DOHH2 (cell line): ENCODE measurements around the gene HNRNPUL1.

Experiments
- CTCF ChIP-seq: fragments of 200-600 bp; sonication (generic); IDR thresholded peaks from one replicate; pipeline ENCODE4 v1.5.1; 2014; ENCODE audit warnings: antibody characterized with exemption, mild to moderate bottlenecking, low read depth, low read length; ENCODE audit not compliant: poor library complexity, severe bottlenecking
- EZH2phosphoT487 ChIP-seq: fragments of 200-600 bp; sonication (generic); IDR thresholded peaks from 2 replicates; pipeline ENCODE4 v1.6.1; 2017; ENCODE audit warnings: borderline replicate concordance, mild to moderate bottlenecking, antibody characterized with exemption, low read length, moderate library complexity, mixed read lengths

GRCh38 chr19:41356984-41357739 lies 93.0 kb downstream of the HNRNPUL1 start:
- TF ChIP-seq CTCF (no peak), EZH2phosphoT487 (no peak)
